Lower leg skin (tissue), 3 donors: ENCODE data around the gene INPP4B.

Source experiments
- POLR2A ChIP-seq, 2 donors: fragments of 450-650 bp; IDR thresholded peaks; one replicate each; pipeline ENCODE4 v1.6.1; 2016 to 2017; ENCODE audit warnings: antibody characterized with exemption in 2 of 2, mild to moderate bottlenecking in 1 of 2, moderate library complexity in 1 of 2
- TF ChIP-seq, protein P1 (sequence below), 3 donors: fragments of 450-650 bp; IDR thresholded peaks; one replicate each; pipeline ENCODE4 v1.5.1; 2016; ENCODE audit warnings: antibody characterized with exemption in 3 of 3, mild to moderate bottlenecking in 3 of 3, moderate library complexity in 2 of 3

DNA sequence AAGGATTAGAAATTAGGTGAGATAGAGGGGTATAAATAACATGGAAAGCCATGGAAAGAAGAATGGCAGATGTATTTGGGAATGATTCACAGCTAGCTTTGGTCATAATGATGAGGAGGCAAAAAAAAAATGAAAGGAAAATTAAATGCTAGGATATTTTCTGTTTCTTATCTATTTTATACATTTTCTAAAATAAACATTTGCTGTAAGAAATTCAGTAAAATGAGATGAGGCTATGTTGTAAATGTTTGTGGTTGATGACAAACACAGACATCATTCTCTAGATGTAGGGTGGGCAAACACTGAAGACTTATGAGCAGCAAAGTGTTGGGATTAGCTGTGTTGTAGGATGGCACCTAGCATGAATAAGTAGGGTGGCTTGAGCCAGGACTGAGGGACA is 802.6 kb downstream of the INPP4B start:
- TF ChIP-seq, protein P1, sequence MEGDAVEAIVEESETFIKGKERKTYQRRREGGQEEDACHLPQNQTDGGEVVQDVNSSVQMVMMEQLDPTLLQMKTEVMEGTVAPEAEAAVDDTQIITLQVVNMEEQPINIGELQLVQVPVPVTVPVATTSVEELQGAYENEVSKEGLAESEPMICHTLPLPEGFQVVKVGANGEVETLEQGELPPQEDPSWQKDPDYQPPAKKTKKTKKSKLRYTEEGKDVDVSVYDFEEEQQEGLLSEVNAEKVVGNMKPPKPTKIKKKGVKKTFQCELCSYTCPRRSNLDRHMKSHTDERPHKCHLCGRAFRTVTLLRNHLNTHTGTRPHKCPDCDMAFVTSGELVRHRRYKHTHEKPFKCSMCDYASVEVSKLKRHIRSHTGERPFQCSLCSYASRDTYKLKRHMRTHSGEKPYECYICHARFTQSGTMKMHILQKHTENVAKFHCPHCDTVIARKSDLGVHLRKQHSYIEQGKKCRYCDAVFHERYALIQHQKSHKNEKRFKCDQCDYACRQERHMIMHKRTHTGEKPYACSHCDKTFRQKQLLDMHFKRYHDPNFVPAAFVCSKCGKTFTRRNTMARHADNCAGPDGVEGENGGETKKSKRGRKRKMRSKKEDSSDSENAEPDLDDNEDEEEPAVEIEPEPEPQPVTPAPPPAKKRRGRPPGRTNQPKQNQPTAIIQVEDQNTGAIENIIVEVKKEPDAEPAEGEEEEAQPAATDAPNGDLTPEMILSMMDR (IDR thresholded peaks at IDR 0.05): no peak
- no peak for TF ChIP-seq POLR2A (IDR thresholded peaks at IDR 0.05)
